Uterus (tissue), 2 donors: ENCODE measurements around the gene LIG3.

Source experiments
- POLR2A ChIP-seq, 2 donors: fragments of 450-650 bp; IDR thresholded peaks; one replicate each; pipeline ENCODE4 v1.6.1; 2016; ENCODE audit warnings: antibody characterized with exemption in 2 of 2, mild to moderate bottlenecking in 1 of 2, moderate library complexity in 1 of 2
- TF ChIP-seq, protein P1 (sequence below), 4 experiments: fragments of 200-600 bp in 2 of 4; fragments of 450-650 bp in 2 of 4; sonication (generic) in 2 of 4; IDR thresholded peaks; one replicate each; pipeline ENCODE4 v1.5.1; 2016 to 2019; ENCODE audit warnings: antibody characterized with exemption in 4 of 4, mild to moderate bottlenecking in 2 of 4, moderate library complexity in 1 of 4

DNA sequence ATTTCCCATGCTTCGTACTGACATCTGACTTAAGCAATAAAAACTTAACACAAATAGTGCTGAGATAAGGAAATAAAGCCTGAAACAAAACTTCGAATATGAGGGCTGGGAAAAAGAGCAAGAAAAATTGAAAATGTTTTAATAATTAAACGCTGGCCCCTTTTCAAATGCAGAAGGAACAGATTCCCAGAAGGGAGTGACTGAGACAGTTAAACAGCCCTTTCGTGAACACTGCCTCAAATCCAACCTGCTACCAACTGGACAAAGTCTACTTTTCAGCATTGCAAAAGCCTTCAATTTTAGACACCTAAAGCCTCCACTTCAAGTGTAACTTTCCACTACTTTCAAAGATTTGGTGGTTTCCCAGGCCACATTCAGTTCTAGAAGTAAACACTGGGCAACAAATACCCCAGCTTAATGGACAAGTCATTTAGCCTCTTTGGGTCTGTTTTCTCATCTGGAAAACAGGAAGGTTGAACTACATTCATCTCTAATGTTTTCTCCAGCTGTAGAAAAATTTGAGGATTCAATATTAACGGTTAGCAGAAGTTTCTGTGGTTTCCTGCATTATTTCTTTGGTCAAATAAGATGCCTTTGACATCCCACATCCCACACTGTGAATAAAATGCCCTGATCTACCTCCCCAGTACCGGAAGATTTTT is 71.4 kb downstream of the LIG3 start:
- TF ChIP-seq, protein P1, sequence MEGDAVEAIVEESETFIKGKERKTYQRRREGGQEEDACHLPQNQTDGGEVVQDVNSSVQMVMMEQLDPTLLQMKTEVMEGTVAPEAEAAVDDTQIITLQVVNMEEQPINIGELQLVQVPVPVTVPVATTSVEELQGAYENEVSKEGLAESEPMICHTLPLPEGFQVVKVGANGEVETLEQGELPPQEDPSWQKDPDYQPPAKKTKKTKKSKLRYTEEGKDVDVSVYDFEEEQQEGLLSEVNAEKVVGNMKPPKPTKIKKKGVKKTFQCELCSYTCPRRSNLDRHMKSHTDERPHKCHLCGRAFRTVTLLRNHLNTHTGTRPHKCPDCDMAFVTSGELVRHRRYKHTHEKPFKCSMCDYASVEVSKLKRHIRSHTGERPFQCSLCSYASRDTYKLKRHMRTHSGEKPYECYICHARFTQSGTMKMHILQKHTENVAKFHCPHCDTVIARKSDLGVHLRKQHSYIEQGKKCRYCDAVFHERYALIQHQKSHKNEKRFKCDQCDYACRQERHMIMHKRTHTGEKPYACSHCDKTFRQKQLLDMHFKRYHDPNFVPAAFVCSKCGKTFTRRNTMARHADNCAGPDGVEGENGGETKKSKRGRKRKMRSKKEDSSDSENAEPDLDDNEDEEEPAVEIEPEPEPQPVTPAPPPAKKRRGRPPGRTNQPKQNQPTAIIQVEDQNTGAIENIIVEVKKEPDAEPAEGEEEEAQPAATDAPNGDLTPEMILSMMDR (IDR thresholded peaks at IDR 0.05) = no peak
- no peak for TF ChIP-seq POLR2A (IDR thresholded peaks at IDR 0.05)
